ENCODE data around the gene WWTR1. TPM values are rescaled to one million over a fixed set of nuclear protein-coding genes. Genes with fewer than 3 reads are reported as not detected.

WWTR1 gene
- total and polyA plus RNA-seq, 2 experiments from 2014 or later = 25.1 to 26.2 TPM

- H3K4me1 ChIP-seq (ENCODE audit: insufficient read depth) = peaks cover 15% of the 10 kb centered on the region
- no peaks in the 10 kb centered on the region for H3K27me3 ChIP-seq (ENCODE audit: insufficient read depth)
- no peaks in the 10 kb centered on the region for H4K20me1 ChIP-seq (replicated peaks; ENCODE audit: insufficient read depth)
- H3K4me3 ChIP-seq = no peak overlapping the region
- no peak overlapping the region for H3K4me3 Mint-ChIP-seq
- H3K36me3 Mint-ChIP-seq (ENCODE audit: low read depth) = peaks cover 11% of the 10 kb centered on the region
- H3K4me1 Mint-ChIP-seq = peaks cover 25% of the 10 kb centered on the region
- no peaks in the 10 kb centered on the region for H3K79me2 ChIP-seq (replicated peaks; ENCODE audit: insufficient read depth)
- H3K36me3 ChIP-seq (ENCODE audit: insufficient read depth) = peaks cover under 1% of the 10 kb centered on the region; the same call in 1 of the 2 replicates
- TF ChIP-seq JUNB (IDR thresholded peaks at IDR 0.05; ENCODE audit: unreplicated experiment) (no peak), CTCF (conservative IDR thresholded peaks at IDR 0.05; ENCODE audit: low read depth in 2 of 2) (no peak), ZNF462 (CRISPR knock-in tag; IDR thresholded peaks at IDR 0.05) (no peak), REST (IDR thresholded peaks at IDR 0.05; ENCODE audit: unreplicated experiment) (no peak), POLR2AphosphoS5 (IDR thresholded peaks at IDR 0.05; ENCODE audit: low read depth) (no peak), ETS1 (IDR thresholded peaks at IDR 0.05) (no peak), EZH2phosphoT487 (IDR thresholded peaks at IDR 0.05; ENCODE audit: unreplicated experiment) (no peak), STAT1 (IDR thresholded peaks at IDR 0.05; ENCODE audit: unreplicated experiment) (no peak), ZNF331 (CRISPR knock-in tag; IDR thresholded peaks at IDR 0.05; ENCODE audit: low read depth) (no peak), CREB1 (CRISPR knock-in tag; IDR thresholded peaks at IDR 0.05; ENCODE audit: low read depth) (no peak), EZH2 (IDR thresholded peaks at IDR 0.05; ENCODE audit: low read depth, unreplicated experiment) (no peak), NANOG (IDR thresholded peaks at IDR 0.05; ENCODE audit: borderline replicate concordance) (no peak), ZNF114 (CRISPR knock-in tag; IDR thresholded peaks at IDR 0.05) (no peak)
- ATAC-seq = no peak
- H3K27ac ChIP-seq (ENCODE audit: low read depth) = no peak overlapping the region
- peaks cover 16% of the 10 kb centered on the region for H3K9me3 Mint-ChIP-seq
- H3K27ac Mint-ChIP-seq = no peak overlapping the region
- H3K9me2 ChIP-seq (ENCODE audit: insufficient read depth) = peaks cover 5% of the 10 kb centered on the region; the same call in 1 of the 2 replicates
- no peak overlapping the region for H3K4me2 ChIP-seq
- DNase-seq (ENCODE audit: low spot score) = no peak
- peaks cover 12% of the 10 kb centered on the region for H3K27me3 Mint-ChIP-seq (ENCODE audit: insufficient read depth, low read depth, poor library complexity)
- H3F3A ChIP-seq (replicated peaks; ENCODE audit: low read depth) = no peaks in the 10 kb centered on the region
- no peak overlapping the region for H2AFZ ChIP-seq
Observed at GRCh38 chr3:149703466-149703865, 45.6 kb upstream of the WWTR1 start.

All from GM23338 (cell line).